A549 (cell line): ENCODE results near the gene ACOXL.
"Not testable (repeated sequence)": the region's sequence is repeated elsewhere in the genome, so short reads cannot be mapped to it uniquely, and the experiment has no call there.

ENCODE experiments used
- ATOH8 ChIP-seq: fragments of 250-450 bp; sonication (Bioruptor Pico); IDR thresholded peaks from 2 replicates; pipeline ENCODE4 v1.5.0; 2020; ENCODE audit warnings: low read depth, mild to moderate bottlenecking, moderate library complexity
- CTCF ChIP-seq: fragments of >200 bp; sonication (Bioruptor Twin); formaldehyde crosslinking; IDR thresholded peaks from 3 replicates; pipeline ENCODE4 v1.5.1; 2016
- ELK1 ChIP-seq: fragments of 150-350 bp; IDR thresholded peaks from 2 replicates; pipeline ENCODE4 v1.6.1; 2014; ENCODE audit warnings: low read depth, mild to moderate bottlenecking, low read length
- FOSB ChIP-seq: fragments of 250-450 bp; sonication (Bioruptor Pico); IDR thresholded peaks from 2 replicates; pipeline ENCODE4 v1.5.0; 2020; ENCODE audit warnings: mild to moderate bottlenecking, moderate library complexity
- HOXB5 ChIP-seq: fragments of 250-450 bp; sonication (Bioruptor Pico); IDR thresholded peaks from 2 replicates; pipeline ENCODE4 v1.5.0; 2020; ENCODE audit warnings: mild to moderate bottlenecking, moderate library complexity
- MAX ChIP-seq: IDR thresholded peaks from 2 replicates; pipeline ENCODE4 v1.6.1; 2012
- NR3C1 ChIP-seq: fragments of >200 bp; sonication (Bioruptor Twin); formaldehyde crosslinking; IDR thresholded peaks from 3 replicates; pipeline ENCODE4 v1.6.1; 2017
- USF2 ChIP-seq: fragments of 450-650 bp; IDR thresholded peaks from 2 replicates; pipeline ENCODE4 v1.6.1; 2014; ENCODE audit warnings: antibody characterized with exemption
- ZNF302 ChIP-seq: fragments of 250-450 bp; sonication (Bioruptor Pico); IDR thresholded peaks from 2 replicates; pipeline ENCODE4 v1.9.0; 2021; ENCODE audit warnings: inconsistent platforms, mild to moderate bottlenecking, moderate library complexity

- not testable (repeated sequence) for TF ChIP-seq MAX; ATOH8; ELK1; CTCF; USF2; FOSB (CRISPR knock-in tag); NR3C1; HOXB5 (CRISPR knock-in tag); ZNF302 (CRISPR knock-in tag)
These were observed 44.4 kb upstream of the ACOXL start for GRCh38 chr2:110687775-110688484.
